HG03175 (cell line): ENCODE measurements around the gene ZYX.

Experiments used
- ATAC-seq: cut with Tn5 transposase; IDR thresholded peaks from one replicate; pipeline ENCODE4 v1.9.1; 2021; ENCODE audit warnings: mild to moderate bottlenecking, moderate library complexity; ENCODE audit not compliant: unreplicated experiment

The ZYX gene

GRCh38 chr7:143362131-143363015 lies 18.8 kb upstream of the ZYX start, which contains the start of gene FAM131B:
Gene FAM131B (minus strand): TSS chr7:143362713. CDS start chr7:143362603, 110 bp downstream.
- ATAC-seq: no peak

GRCh38 chr7:143363016-143363937 lies 17.9 kb upstream of the ZYX start:
- ATAC-seq: no peak

- no peak for ATAC-seq
These were observed 13.2 kb upstream of the ZYX start for GRCh38 chr7:143367972-143368371.

- ATAC-seq: no peak
These were observed 12.8 kb upstream of the ZYX start for GRCh38 chr7:143368387-143368786.

- no peak for ATAC-seq
These were observed 11.2 kb upstream of the ZYX start for GRCh38 chr7:143369678-143370651.

- ATAC-seq: no peak
These were observed 9.1 kb upstream of the ZYX start for GRCh38 chr7:143372070-143372469.

- no peak for ATAC-seq
These were observed 7.8 kb upstream of the ZYX start for GRCh38 chr7:143373255-143373794.

GRCh38 chr7:143374561-143374960 lies 6.6 kb upstream of the ZYX start:
- no peak for ATAC-seq

- no peak for ATAC-seq
These were observed 5.7 kb upstream of the ZYX start for GRCh38 chr7:143375298-143376034.

GRCh38 chr7:143376396-143376795 lies 4.7 kb upstream of the ZYX start:
- no peak for ATAC-seq

GRCh38 chr7:143379611-143380259 lies 1.4 kb upstream of the ZYX start:
- no peak for ATAC-seq

GRCh38 chr7:143380260-143380645 lies 892 bp upstream of the ZYX start:
- peak; percentile 60 for ATAC-seq

GRCh38 chr7:143381427-143382125 lies 431 bp downstream of the ZYX start:
- peak; percentile 13 for ATAC-seq

GRCh38 chr7:143382126-143382790 lies 1.1 kb downstream of the ZYX start:
- ATAC-seq: no peak

GRCh38 chr7:143382791-143383641 lies 1.9 kb downstream of the ZYX start:
- ATAC-seq: no peak

GRCh38 chr7:143383642-143383957 lies 2.5 kb downstream of the ZYX start:
- no peak for ATAC-seq

- no peak for ATAC-seq
These were observed 3.0 kb downstream of the ZYX start for GRCh38 chr7:143384148-143384547.
